PC-9 (cell line): ENCODE data around the gene ITGAE. TPM values are rescaled to one million over a fixed set of nuclear protein-coding genes. Genes with fewer than 3 reads are reported as not detected.
"Not testable (repeated sequence)": the region's sequence is repeated elsewhere in the genome, so short reads cannot be mapped to it uniquely, and the experiment has no call there.

Experiments used
- BruUV-seq: library from RNA; stranded (reverse); fragments of 400-500 nt; replicated peaks from 2 replicates; lab custom pipeline; 2021; lab: Mats Ljungman, UMichigan
- CTCF ChIA-PET: fragments of 300-600 bp; sonication (Branson Sonifier 250); formaldehyde crosslinking; loops from one replicate; lab custom pipeline; 2022; ENCODE audit warnings: antibody characterized with exemption; lab: Charles Lee
- POLR2A ChIA-PET: fragments of 300-600 bp; sonication (Branson Sonifier 250); formaldehyde crosslinking; loops from one replicate; lab custom pipeline; 2022; ENCODE audit warnings: antibody characterized with exemption; ENCODE audit not compliant: unreplicated experiment; lab: Charles Lee
- DNase-seq, 2 experiments: peaks; one replicate each; pipeline versions ENCODE4 v3.0.0 to v3.0.0-alpha.2; 2015 to 2022; ENCODE audit warnings: mixed read lengths in 1 of 2
- H2AFZ ChIP-seq: fragments of 200-600 bp; sonication (generic); 2 replicates; pipeline ENCODE4 v1.8.1; 2017; ENCODE audit warnings: antibody characterized with exemption
- H3F3A ChIP-seq: fragments of 200-600 bp; sonication (generic); 2 replicates; pipeline ENCODE4 v1.8.1; 2017; ENCODE audit warnings: antibody characterized with exemption, mild to moderate bottlenecking, low read depth; ENCODE audit not compliant: insufficient read depth
- H3K27ac ChIP-seq: fragments of 200-600 bp; sonication (generic); 2 replicates; pipeline ENCODE4 v1.6.1; 2016; ENCODE audit warnings: mixed run types
- H3K27me3 ChIP-seq: fragments of 200-600 bp; sonication (generic); 2 replicates; pipeline ENCODE4 v1.6.1; 2016; ENCODE audit warnings: low read depth, mixed run types; ENCODE audit not compliant: insufficient read depth
- H3K36me3 ChIP-seq: fragments of 200-600 bp; sonication (generic); 2 replicates; pipeline ENCODE4 v1.6.1; 2016; ENCODE audit warnings: low read depth, mixed run types
- H3K4me1 ChIP-seq: fragments of 200-600 bp; sonication (generic); replicated peaks from 2 replicates; pipeline ENCODE4 v1.6.1; 2016; ENCODE audit warnings: mixed run types; ENCODE audit not compliant: insufficient read depth
- H3K4me2 ChIP-seq: fragments of 200-600 bp; sonication (generic); 2 replicates; pipeline ENCODE4 v1.6.1; 2017; ENCODE audit warnings: mixed run types
- H3K4me3 ChIP-seq: fragments of 200-600 bp; sonication (generic); 2 replicates; pipeline ENCODE4 v1.6.1; 2016; ENCODE audit warnings: mixed run types
- H3K79me2 ChIP-seq: fragments of 200-600 bp; sonication (generic); 2 replicates; pipeline ENCODE4 v1.6.1; 2017; ENCODE audit warnings: low read depth, mixed run types
- H3K9me2 ChIP-seq: fragments of 200-600 bp; sonication (generic); 2 replicates; pipeline ENCODE4 v1.8.1; 2017; ENCODE audit warnings: mild to moderate bottlenecking; ENCODE audit not compliant: insufficient read depth
- H3K9me3 ChIP-seq: fragments of 200-600 bp; sonication (generic); 2 replicates; pipeline ENCODE4 v1.8.1; 2016; ENCODE audit warnings: low read depth; ENCODE audit not compliant: insufficient read depth
- H4K20me1 ChIP-seq: fragments of 200-600 bp; sonication (generic); 2 replicates; pipeline ENCODE4 v1.8.1; 2017; ENCODE audit not compliant: insufficient read depth
- EZH2 ChIP-seq: fragments of 200-600 bp; sonication (generic); IDR thresholded peaks from 2 replicates; pipeline ENCODE4 v1.8.0; 2017; ENCODE audit warnings: antibody characterized with exemption, low read depth
- intact Hi-C: fragments of 100-400 bp; cut with micrococcal nuclease; formaldehyde crosslinking; loops from one replicate; pipeline ENCODE4 v1.10.0; 2022; ENCODE audit not compliant: unreplicated experiment
- total RNA-seq: library from RNA; stranded (reverse); gene quantifications from 2 replicates; pipeline ENCODE4 v1.2.3, GENCODE V29; 2021
- TF ChIP-seq, protein P1 (sequence below): fragments of 200-600 bp; sonication (generic); conservative IDR thresholded peaks from 2 replicates; pipeline ENCODE4 v1.6.1; 2017; ENCODE audit warnings: mixed run types, antibody characterized with exemption, mild to moderate bottlenecking, moderate library complexity

Gene ITGAE
- total RNA-seq, 1 experiment from 2014 or later, result 52.8 TPM

DNA sequence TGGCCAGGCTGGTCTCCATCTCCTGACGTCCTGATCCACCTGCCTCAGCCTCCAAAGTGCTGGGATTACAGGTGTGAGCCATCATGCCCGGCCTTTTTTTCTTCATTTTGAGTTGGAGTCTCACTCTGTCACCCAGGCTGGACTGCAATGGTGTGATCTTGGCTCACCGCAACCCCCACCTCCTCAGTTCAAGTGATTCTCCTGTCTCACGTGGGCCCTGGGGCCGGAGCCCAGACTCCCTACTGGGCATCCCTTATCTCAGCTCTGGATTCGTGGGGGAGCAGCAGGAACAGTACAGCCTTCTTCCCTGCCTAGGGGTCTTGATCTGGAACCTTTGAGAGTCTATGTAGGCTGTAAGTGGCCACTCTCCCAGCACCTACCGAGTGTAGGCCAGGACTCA lies 7.7 kb downstream of the ITGAE start:
- BruUV-seq, DNase-seq, H3K27ac ChIP-seq, POLR2A ChIA-PET, H3K4me1 ChIP-seq, H3F3A ChIP-seq, H3K9me2 ChIP-seq, intact Hi-C loops, H3K9me3 ChIP-seq, H3K4me2 ChIP-seq, H2AFZ ChIP-seq, H3K27me3 ChIP-seq, H3K36me3 ChIP-seq, H3K4me3 ChIP-seq, H3K79me2 ChIP-seq, H4K20me1 ChIP-seq: not testable (repeated sequence)
- CTCF ChIA-PET, result interaction anchor here (0.6 kb wide), 1 partner anchor 35 kb away, joined by 3 read pairs; no protein-coding TSS in a partner anchor

DNA sequence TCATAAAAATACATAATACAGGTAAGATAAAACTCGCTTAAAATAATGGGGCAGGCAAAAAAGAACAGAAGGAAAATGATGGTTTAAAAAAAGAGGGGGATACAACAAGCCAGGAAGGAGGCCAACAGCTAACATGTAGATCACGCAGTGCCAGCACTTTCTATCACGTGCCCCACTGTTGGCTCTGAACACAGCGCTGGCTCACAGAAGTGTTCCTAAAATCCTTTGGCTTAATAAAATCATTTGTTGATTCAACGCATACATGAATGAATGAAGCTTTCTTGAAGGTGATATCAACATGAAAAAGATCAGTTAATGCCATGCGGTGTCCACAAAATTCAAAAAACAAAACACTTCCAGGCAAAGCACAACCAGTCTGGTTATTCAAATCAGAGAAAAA lies 8.5 kb downstream of the ITGAE start:
- H3K27ac ChIP-seq, result no peak overlapping the region
- no TSS peak for BruUV-seq
- TF ChIP-seq, protein P1, sequence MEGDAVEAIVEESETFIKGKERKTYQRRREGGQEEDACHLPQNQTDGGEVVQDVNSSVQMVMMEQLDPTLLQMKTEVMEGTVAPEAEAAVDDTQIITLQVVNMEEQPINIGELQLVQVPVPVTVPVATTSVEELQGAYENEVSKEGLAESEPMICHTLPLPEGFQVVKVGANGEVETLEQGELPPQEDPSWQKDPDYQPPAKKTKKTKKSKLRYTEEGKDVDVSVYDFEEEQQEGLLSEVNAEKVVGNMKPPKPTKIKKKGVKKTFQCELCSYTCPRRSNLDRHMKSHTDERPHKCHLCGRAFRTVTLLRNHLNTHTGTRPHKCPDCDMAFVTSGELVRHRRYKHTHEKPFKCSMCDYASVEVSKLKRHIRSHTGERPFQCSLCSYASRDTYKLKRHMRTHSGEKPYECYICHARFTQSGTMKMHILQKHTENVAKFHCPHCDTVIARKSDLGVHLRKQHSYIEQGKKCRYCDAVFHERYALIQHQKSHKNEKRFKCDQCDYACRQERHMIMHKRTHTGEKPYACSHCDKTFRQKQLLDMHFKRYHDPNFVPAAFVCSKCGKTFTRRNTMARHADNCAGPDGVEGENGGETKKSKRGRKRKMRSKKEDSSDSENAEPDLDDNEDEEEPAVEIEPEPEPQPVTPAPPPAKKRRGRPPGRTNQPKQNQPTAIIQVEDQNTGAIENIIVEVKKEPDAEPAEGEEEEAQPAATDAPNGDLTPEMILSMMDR, result no peak
- TF ChIP-seq EZH2, result no peak

DNA sequence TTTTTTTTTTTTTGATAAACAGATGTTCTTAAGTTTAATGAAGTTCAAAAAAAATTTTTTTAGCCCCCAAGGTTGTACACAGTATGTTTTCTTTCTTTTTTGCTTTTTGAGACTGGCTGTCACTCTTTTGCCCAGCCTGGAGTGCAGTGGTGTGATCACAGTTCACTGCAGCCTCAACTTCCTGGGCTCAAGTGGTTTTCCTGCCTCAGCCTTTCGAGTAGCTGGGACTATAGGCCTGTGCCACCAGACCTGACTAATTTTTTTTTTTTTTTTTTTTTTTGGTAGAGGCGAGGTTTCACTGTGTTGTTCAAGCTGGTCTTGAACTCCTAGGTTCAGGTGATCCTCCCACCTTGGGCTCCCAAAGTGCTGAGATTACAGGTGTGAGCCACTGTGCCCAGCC lies 12.8 kb downstream of the ITGAE start:
- Histone ChIP-seq H3K4me1 (no peaks in the 10 kb centered on the region; the same call in 1 of the 2 replicates), H3K27ac (no peak overlapping the region), H3K9me3 (no peaks in the 10 kb centered on the region), H3K9me2 (no peaks in the 10 kb centered on the region), H3K27me3 (no peaks in the 10 kb centered on the region), H3F3A (no peaks in the 10 kb centered on the region), H3K4me3 (no peak overlapping the region), H3K36me3 (no peaks in the 10 kb centered on the region), H2AFZ (no peak overlapping the region), H4K20me1 (no peaks in the 10 kb centered on the region), H3K4me2 (no peak overlapping the region), H3K79me2 (no peaks in the 10 kb centered on the region)
- CTCF ChIA-PET, result no interaction called here
- intact Hi-C loops, result no loop called here
- DNase-seq, result no peak
- TF ChIP-seq EZH2, result no peak
- TF ChIP-seq, protein P1, result no peak
- POLR2A ChIA-PET, result no interaction called here
- BruUV-seq, result no TSS peak

More for the DNA sequence above, 8.5 kb downstream of the ITGAE start:
- no peaks in the 10 kb centered on the region for H3K9me2 ChIP-seq
- peaks cover 3% of the 10 kb centered on the region; the same call in 1 of the 2 replicates for H3F3A ChIP-seq
- no peaks in the 10 kb centered on the region for H4K20me1 ChIP-seq
- no peak overlapping the region for H3K4me2 ChIP-seq
- no peaks in the 10 kb centered on the region for H3K36me3 ChIP-seq
- no peaks in the 10 kb centered on the region for H3K9me3 ChIP-seq
- DNase-seq, result no peak
- no peaks in the 10 kb centered on the region for H3K79me2 ChIP-seq
- H2AFZ ChIP-seq, result no peak overlapping the region
- CTCF ChIA-PET, result interaction anchor here (0.6 kb wide), 1 partner anchor 36 kb away, joined by 3 read pairs; no protein-coding TSS in a partner anchor
- intact Hi-C loops, result no loop called here
- no peaks in the 10 kb centered on the region for H3K27me3 ChIP-seq
- POLR2A ChIA-PET, result no interaction called here
- H3K4me1 ChIP-seq, result no peaks in the 10 kb centered on the region; the same call in 1 of the 2 replicates
- no peak overlapping the region for H3K4me3 ChIP-seq

DNA sequence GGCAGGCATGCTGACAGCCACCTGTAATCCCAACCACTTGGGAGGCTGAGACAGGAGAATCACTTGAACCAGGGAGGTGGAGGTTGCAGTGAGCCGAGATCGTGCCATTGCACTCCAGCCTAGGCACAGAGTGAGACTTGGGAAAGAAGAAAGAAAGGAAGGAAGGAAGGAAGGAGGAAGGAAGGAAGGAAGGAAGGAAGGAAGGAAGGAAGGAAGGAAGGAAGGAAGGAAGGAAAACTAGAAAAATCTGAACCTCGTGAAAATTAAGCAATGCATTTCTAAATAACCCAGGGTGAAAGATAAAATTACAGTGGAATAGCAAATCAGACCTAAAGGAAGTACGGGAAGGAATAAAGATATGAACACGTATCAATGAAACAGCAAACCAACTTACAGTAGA lies 15.7 kb downstream of the ITGAE start:
- H3K79me2 ChIP-seq, H3F3A ChIP-seq, H3K9me3 ChIP-seq, H3K9me2 ChIP-seq, H3K27ac ChIP-seq, BruUV-seq, H2AFZ ChIP-seq, H3K36me3 ChIP-seq, H4K20me1 ChIP-seq, intact Hi-C loops, H3K4me3 ChIP-seq, H3K4me1 ChIP-seq, POLR2A ChIA-PET, H3K27me3 ChIP-seq, DNase-seq, H3K4me2 ChIP-seq, CTCF ChIA-PET: not testable (repeated sequence)
